SK-N-SH (cell line): ENCODE results near the gene PSMD3. TPM values are rescaled to one million over a fixed set of nuclear protein-coding genes. Genes with fewer than 3 reads are reported as not detected.
"Not testable (repeated sequence)": the region's sequence is repeated elsewhere in the genome, so short reads cannot be mapped to it uniquely, and the experiment has no call there.

Experiments
- CTCF ChIA-PET: fragments of 300-600, 350-600 bp; formaldehyde crosslinking; extraction: SDS; loops from one replicate; lab custom pipeline; 2021; lab: Yijun Ruan, JAX
- POLR2A ChIA-PET: fragments of 350-600 bp; sonication (Branson Sonifier 250); formaldehyde crosslinking; extraction: SDS; loops from one replicate; lab custom pipeline; 2020; ENCODE audit warnings: antibody characterized with exemption, inconsistent platforms; lab: Yijun Ruan, JAX
- DNase-seq: peaks from one replicate; pipeline ENCODE4 v3.0.0; 2012
- H2AFZ ChIP-seq: fragments of 200-600 bp; sonication (generic); 2 replicates; pipeline ENCODE4 v1.8.1; 2016; ENCODE audit warnings: antibody characterized with exemption, mild to moderate bottlenecking, low read depth
- H3F3A ChIP-seq: fragments of 200-600 bp; sonication (generic); replicated peaks from 2 replicates; pipeline ENCODE3; 2016; ENCODE audit warnings: antibody characterized with exemption, mild to moderate bottlenecking; ENCODE audit not compliant: insufficient read depth
- H3K27ac ChIP-seq, 2 experiments: fragments of 200-500 bp in 1 of 2; fragments of 200-600 bp in 1 of 2; sonication (Bioruptor generic) in 1 of 2; sonication (generic), shearing (Covaris generic) in 1 of 2; 2 replicates each; pipeline versions ENCODE4 v1.5.1 to v1.6.1; 2014 to 2016; ENCODE audit warnings: low read depth in 2 of 2, inconsistent platforms in 1 of 2, low read length in 1 of 2, mild to moderate bottlenecking in 1 of 2, mixed read lengths in 1 of 2
- H3K27me3 ChIP-seq: fragments of 200-600 bp; sonication (generic), shearing (Covaris generic); 2 replicates; pipeline ENCODE4 v1.6.1; 2016; ENCODE audit warnings: mixed run types; ENCODE audit not compliant: insufficient read depth
- H3K36me3 ChIP-seq, 2 experiments: fragments of 200-500 bp in 1 of 2; fragments of 200-600 bp in 1 of 2; sonication (Bioruptor generic) in 1 of 2; sonication (generic) in 1 of 2; replicated peaks in 1 of 2; 2 replicates each; pipeline versions ENCODE3 to v1.5.1; 2014 to 2016; ENCODE audit warnings: low read length in 1 of 2, mild to moderate bottlenecking in 1 of 2; ENCODE audit not compliant: insufficient read depth in 2 of 2, control insufficient read depth in 1 of 2
- H3K4me1 ChIP-seq, 2 experiments: fragments of 200-500 bp in 1 of 2; fragments of 200-600 bp in 1 of 2; sonication (Bioruptor generic) in 1 of 2; sonication (generic), shearing (Covaris generic) in 1 of 2; 2 replicates each; pipeline versions ENCODE4 v1.5.1 to v1.6.1; 2014 to 2016; ENCODE audit warnings: low read depth in 1 of 2, low read length in 1 of 2, mixed run types in 1 of 2; ENCODE audit not compliant: insufficient read depth in 2 of 2, control insufficient read depth in 1 of 2
- H3K4me2 ChIP-seq: fragments of 200-600 bp; sonication (generic), shearing (Covaris generic); 2 replicates; pipeline ENCODE4 v1.6.1; 2017; ENCODE audit warnings: mixed run types
- H3K4me3 ChIP-seq, 2 experiments: fragments of 200-500 bp in 1 of 2; fragments of 200-600 bp in 1 of 2; sonication (Bioruptor generic) in 1 of 2; sonication (generic), shearing (Covaris generic) in 1 of 2; 2 replicates each; pipeline versions ENCODE4 v1.5.1 to v1.8.1; 2014 to 2016; ENCODE audit warnings: low read depth in 2 of 2, inconsistent platforms in 1 of 2, low read length in 1 of 2, mild to moderate bottlenecking in 1 of 2, mixed read lengths in 1 of 2, moderate library complexity in 1 of 2
- H3K79me2 ChIP-seq: fragments of 200-600 bp; sonication (generic); 2 replicates; pipeline ENCODE4 v1.8.1; 2017; ENCODE audit warnings: mild to moderate bottlenecking; ENCODE audit not compliant: insufficient read depth
- H3K9ac ChIP-seq: fragments of 200-600 bp; sonication (generic); 2 replicates; pipeline ENCODE4 v1.6.1; 2017; ENCODE audit warnings: mixed run types
- H3K9me2 ChIP-seq: fragments of 200-600 bp; sonication (generic); 2 replicates; pipeline ENCODE4 v1.6.1; 2017; ENCODE audit warnings: mixed run types
- H3K9me3 ChIP-seq: fragments of 200-600 bp; sonication (generic); 2 replicates; pipeline ENCODE4 v1.6.1; 2017; ENCODE audit warnings: mixed run types, mild to moderate bottlenecking, moderate library complexity
- H4K20me1 ChIP-seq: fragments of 200-600 bp; sonication (generic); 2 replicates; pipeline ENCODE4 v1.6.1; 2017; ENCODE audit warnings: mild to moderate bottlenecking, mixed run types; ENCODE audit not compliant: insufficient read depth
- EP300 ChIP-seq, 2 experiments: IDR thresholded peaks; 2 replicates each; pipeline versions ENCODE4 v1.4.0 to v1.6.1; 2012; ENCODE audit warnings: borderline replicate concordance in 1 of 2, low read depth in 1 of 2, low read length in 1 of 2
- JUND ChIP-seq: IDR thresholded peaks from 2 replicates; pipeline ENCODE4 v1.4.0; 2012
- MEF2A ChIP-seq: IDR thresholded peaks from 2 replicates; pipeline ENCODE4 v1.4.0; 2012; ENCODE audit warnings: low read depth, borderline replicate concordance
- MXI1 ChIP-seq: IDR thresholded peaks from 2 replicates; pipeline ENCODE4 v1.6.1; 2012; ENCODE audit warnings: mild to moderate bottlenecking, low read depth, low read length, improper control_type of control experiment
- NFIC ChIP-seq: IDR thresholded peaks from 2 replicates; pipeline ENCODE4 v1.4.0; 2012; ENCODE audit warnings: borderline replicate concordance
- NRF1 ChIP-seq: IDR thresholded peaks from 2 replicates; pipeline ENCODE4 v1.6.1; 2012; ENCODE audit warnings: low read depth, mild to moderate bottlenecking, low read length
- POLR2AphosphoS5 ChIP-seq: IDR thresholded peaks from 2 replicates; pipeline ENCODE4 v1.6.1; 2012; ENCODE audit warnings: low read depth, low read length
- RCOR1 ChIP-seq: fragments of 150-350 bp; IDR thresholded peaks from 2 replicates; pipeline ENCODE4 v1.6.1; 2017; ENCODE audit warnings: antibody characterized with exemption, low read length
- RFX5 ChIP-seq: IDR thresholded peaks from 2 replicates; pipeline ENCODE4 v1.6.1; 2012; ENCODE audit warnings: mild to moderate bottlenecking, improper control_type of control experiment, low read length
- SIN3A ChIP-seq: IDR thresholded peaks from 2 replicates; pipeline ENCODE4 v1.6.1; 2012; ENCODE audit warnings: low read depth, mild to moderate bottlenecking, low read length, moderate library complexity, borderline replicate concordance
- TCF12 ChIP-seq: IDR thresholded peaks from 2 replicates; pipeline ENCODE4 v1.4.0; 2012
- USF1 ChIP-seq: IDR thresholded peaks from 2 replicates; pipeline ENCODE4 v1.4.0; 2012; ENCODE audit warnings: low read depth, borderline replicate concordance
- USF2 ChIP-seq: fragments of 150-350 bp; IDR thresholded peaks from 2 replicates; pipeline ENCODE4 v1.6.1; 2017; ENCODE audit warnings: antibody characterized with exemption, low read length, low read depth, borderline replicate concordance
- YY1 ChIP-seq: IDR thresholded peaks from 2 replicates; pipeline ENCODE4 v1.4.0; 2012; ENCODE audit warnings: low read depth, mild to moderate bottlenecking
- WGBS: methylation state at CpG from one replicate; pipeline ENCODE4 v1.1.6; 2017; ENCODE audit warnings: low lambda C conversion rate; 5-methylcytosine and 5-hydroxymethylcytosine counted together
- polyA plus RNA-seq, 3 experiments: library from polyadenylated mRNA; depleted of rRNA; stranded (reverse); fragments of >200 nt; gene quantifications; 2 replicates each; pipeline ENCODE4 v1.2.3, GENCODE V29; 2012
- TF ChIP-seq, protein P1 (sequence below): fragments of 150-350 bp; IDR thresholded peaks from 2 replicates; pipeline ENCODE4 v1.6.1; 2016; ENCODE audit warnings: mild to moderate bottlenecking, low read depth, low read length

Gene PSMD3
- polyA plus RNA-seq, 1 of the 3 experiments (the other 2 are of a cell fraction): 104 TPM

- H3K9ac ChIP-seq: no peak overlapping the region
- 86% methylated on average over 3 of the region's 4 CpGs for WGBS
- H3K9me2 ChIP-seq: no peaks in the 10 kb centered on the region
- no peak overlapping the region for H2AFZ ChIP-seq
- H3K27me3 ChIP-seq: no peaks in the 10 kb centered on the region
- H3K36me3 ChIP-seq: peaks cover 7 to 43% of the 10 kb centered on the region in 2 experiments
- no peak overlapping the region for H3K4me2 ChIP-seq
- peaks cover 11% of the 10 kb centered on the region for H3F3A ChIP-seq
- no peaks in the 10 kb centered on the region for H3K9me3 ChIP-seq
- H3K4me3 ChIP-seq: no peak overlapping the region
- ChIA-PET POLR2A (interaction anchor here (0.5 kb wide), 1 partner anchor 15 kb away, joined by 4 read pairs; no protein-coding TSS in a partner anchor), CTCF (interaction anchor here (0.7 to 1.3 kb wide), 4 partner anchors 16 to 194 kb away, joined by 3 to 5 read pairs (median 4); no protein-coding TSS in a partner anchor)
- no peaks in the 10 kb centered on the region for H3K4me1 ChIP-seq
- TF ChIP-seq MXI1: no peak
- no peak for TF ChIP-seq NRF1
- no peak for TF ChIP-seq RCOR1
- TF ChIP-seq, all 33 proteins: peak for 0
- H4K20me1 ChIP-seq: no peaks in the 10 kb centered on the region
- no peak overlapping the region for H3K27ac ChIP-seq
- DNase-seq: no peak
- no peaks in the 10 kb centered on the region for H3K79me2 ChIP-seq
These were observed 16.9 kb downstream of the PSMD3 start for GRCh38 chr17:39997543-39997942.

DNA sequence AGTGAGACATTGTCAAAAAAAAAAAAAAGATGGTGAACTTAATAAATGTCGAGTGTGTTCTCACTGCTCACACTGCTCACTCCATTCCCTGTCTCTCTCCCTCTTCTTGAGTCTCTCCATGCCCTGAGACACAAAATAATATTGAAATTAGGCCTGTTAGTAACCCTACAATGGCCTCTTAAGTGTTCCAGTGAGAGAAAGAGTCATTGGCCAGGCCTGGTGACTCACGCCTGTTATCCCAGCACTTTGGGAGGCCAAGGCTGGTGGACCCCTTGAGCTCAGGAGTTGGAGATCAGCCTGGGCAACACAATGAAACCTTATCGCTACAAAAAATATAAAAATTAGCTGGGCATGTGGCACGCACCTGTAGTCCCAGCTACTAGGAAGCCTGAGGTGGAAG is 18.5 kb downstream of the PSMD3 start:
- Histone ChIP-seq H3K27ac (no peak overlapping the region), H3K9me3 (no peaks in the 10 kb centered on the region), H3K9me2 (no peaks in the 10 kb centered on the region), H3F3A (peaks cover 11% of the 10 kb centered on the region), H3K4me2 (no peak overlapping the region), H3K4me1 (no peaks in the 10 kb centered on the region), H2AFZ (no peak overlapping the region), H4K20me1 (no peaks in the 10 kb centered on the region), H3K4me3 (no peak overlapping the region), H3K79me2 (no peaks in the 10 kb centered on the region), H3K27me3 (no peaks in the 10 kb centered on the region), H3K9ac (no peak overlapping the region), H3K36me3 (peaks cover 7 to 28% of the 10 kb centered on the region in 2 experiments)
- 83% methylated on average over 4 of the region's 4 CpGs for WGBS
- DNase-seq: no peak
- ChIA-PET CTCF (interaction anchor here (0.9 to 2.4 kb wide), 4 partner anchors 15 to 192 kb away, joined by 3 to 10 read pairs (median 4); partner anchors contain the start of gene PSMD3), POLR2A (no interaction called here)
- no peak for TF ChIP-seq YY1
- TF ChIP-seq TCF12: no peak
- TF ChIP-seq NRF1: no peak
- TF ChIP-seq EP300 (IDR thresholded peaks at IDR 0.05; ENCODE audit: borderline replicate concordance in 1 of 2, low read depth in 1 of 2, low read length in 1 of 2): no peak
- TF ChIP-seq, all 33 proteins: peak for 0

GRCh38 chr17:40000161-40000560 is 19.6 kb downstream of the PSMD3 start:
- H4K20me1 ChIP-seq: no peaks in the 10 kb centered on the region
- POLR2A ChIA-PET: no interaction called here
- no peaks in the 10 kb centered on the region for H3K9me2 ChIP-seq
- H3K4me3 ChIP-seq: no peak overlapping the region
- H3K4me2 ChIP-seq: no peak overlapping the region
- WGBS: 80% methylated on average over 7 of the region's 7 CpGs
- H2AFZ ChIP-seq: no peak overlapping the region
- peaks cover 11% of the 10 kb centered on the region for H3F3A ChIP-seq
- DNase-seq: no peak
- H3K27me3 ChIP-seq: no peaks in the 10 kb centered on the region
- H3K4me1 ChIP-seq: no peaks in the 10 kb centered on the region
- H3K27ac ChIP-seq: no peak overlapping the region
- H3K79me2 ChIP-seq: no peaks in the 10 kb centered on the region
- no peaks in the 10 kb centered on the region for H3K9me3 ChIP-seq
- no peak overlapping the region for H3K9ac ChIP-seq
- peaks cover 7 to 17% of the 10 kb centered on the region in 2 experiments for H3K36me3 ChIP-seq
- TF ChIP-seq JUND: no peak
- TF ChIP-seq POLR2AphosphoS5: no peak
- no peak for TF ChIP-seq MEF2A
- no peak for TF ChIP-seq EP300 (IDR thresholded peaks at IDR 0.05; ENCODE audit: borderline replicate concordance in 1 of 2, low read depth in 1 of 2, low read length in 1 of 2)
- no peak for TF ChIP-seq NFIC
- TF ChIP-seq MXI1: no peak
- no peak for TF ChIP-seq USF1
- TF ChIP-seq RFX5: no peak
- TF ChIP-seq SIN3A: no peak
- no peak for TF ChIP-seq USF2
- TF ChIP-seq, protein P1, sequence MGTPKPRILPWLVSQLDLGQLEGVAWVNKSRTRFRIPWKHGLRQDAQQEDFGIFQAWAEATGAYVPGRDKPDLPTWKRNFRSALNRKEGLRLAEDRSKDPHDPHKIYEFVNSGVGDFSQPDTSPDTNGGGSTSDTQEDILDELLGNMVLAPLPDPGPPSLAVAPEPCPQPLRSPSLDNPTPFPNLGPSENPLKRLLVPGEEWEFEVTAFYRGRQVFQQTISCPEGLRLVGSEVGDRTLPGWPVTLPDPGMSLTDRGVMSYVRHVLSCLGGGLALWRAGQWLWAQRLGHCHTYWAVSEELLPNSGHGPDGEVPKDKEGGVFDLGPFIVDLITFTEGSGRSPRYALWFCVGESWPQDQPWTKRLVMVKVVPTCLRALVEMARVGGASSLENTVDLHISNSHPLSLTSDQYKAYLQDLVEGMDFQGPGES: no peak
- TF ChIP-seq, all 33 proteins: peak for 0
- CTCF ChIA-PET: interaction anchor here (0.6 to 2.4 kb wide), 5 partner anchors 11 to 168 kb away, joined by 3 to 10 read pairs (median 5); no protein-coding TSS in a partner anchor

DNA sequence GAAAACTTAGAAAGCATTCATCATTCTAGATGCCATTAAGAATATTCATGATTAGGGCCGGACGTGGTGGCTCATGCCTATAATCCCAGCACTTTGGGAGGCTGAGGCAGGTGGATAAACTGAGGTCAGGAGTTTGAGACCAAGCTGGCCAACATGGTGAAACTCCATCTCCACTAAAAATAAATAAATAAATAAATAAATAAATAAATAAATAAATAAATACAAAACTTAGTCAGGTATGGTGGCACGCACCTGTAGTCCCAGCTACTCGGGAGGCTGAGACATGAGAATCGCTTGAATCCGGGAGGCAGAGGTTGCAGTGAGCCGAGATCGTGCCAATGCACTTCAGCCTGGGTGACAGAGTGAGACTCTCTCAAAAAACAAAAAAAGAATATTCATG is 20.7 kb downstream of the PSMD3 start:
- H3K79me2 ChIP-seq, H3K4me2 ChIP-seq, H3K4me3 ChIP-seq, POLR2A ChIA-PET, H3K27me3 ChIP-seq, H3K27ac ChIP-seq, H3K9me2 ChIP-seq, DNase-seq, H3K9ac ChIP-seq, H2AFZ ChIP-seq, H4K20me1 ChIP-seq, H3K9me3 ChIP-seq, H3K4me1 ChIP-seq: not testable (repeated sequence)
- peaks cover 11% of the 10 kb centered on the region for H3F3A ChIP-seq
- CTCF ChIA-PET: interaction anchor here (1.3 to 2.4 kb wide), 3 partner anchors 12 to 167 kb away, joined by 3 to 10 read pairs (median 6); no protein-coding TSS in a partner anchor
- H3K36me3 ChIP-seq: peaks cover 4 to 10% of the 10 kb centered on the region in 2 experiments
- WGBS: 81% methylated on average over 8 of the region's 8 CpGs
